GM18873 (cell line): Measurements from ENCODE around the gene LRRC41.
"Not testable (repeated sequence)": the region's sequence is repeated elsewhere in the genome, so short reads cannot be mapped to it uniquely, and the experiment has no call there.

Source experiments
- ATAC-seq: cut with Tn5 transposase; IDR thresholded peaks from one replicate; pipeline ENCODE4 v1.9.1; 2021; ENCODE audit warnings: mild to moderate bottlenecking, moderate library complexity, moderate number of reproducible peaks; ENCODE audit not compliant: unreplicated experiment, low FRiP score

The LRRC41 gene

GRCh38 chr1:46325285-46326076, 22.1 kb upstream of the LRRC41 start:
- ATAC-seq: peak; percentile 61

DNA sequence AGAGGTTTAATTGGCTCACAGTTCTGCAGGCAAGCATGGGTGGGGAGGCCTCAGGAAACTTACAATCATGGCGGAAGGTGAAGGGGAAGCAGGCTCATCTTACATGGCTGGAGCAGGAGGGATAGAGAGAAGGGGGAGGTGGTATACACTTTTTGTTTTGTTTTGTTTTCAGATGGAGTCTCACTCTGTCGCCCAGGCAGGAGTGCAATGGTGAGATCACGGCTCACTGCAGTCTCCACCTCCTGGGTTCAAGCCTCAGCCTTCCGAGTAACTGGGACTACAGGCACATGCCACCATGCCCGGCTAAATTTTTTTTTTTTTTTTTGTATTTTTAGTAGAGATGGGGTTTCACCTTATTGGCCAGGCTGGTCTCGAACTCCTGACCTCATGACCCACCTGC, 18.8 kb upstream of the LRRC41 start:
- ATAC-seq: not testable (repeated sequence)

DNA sequence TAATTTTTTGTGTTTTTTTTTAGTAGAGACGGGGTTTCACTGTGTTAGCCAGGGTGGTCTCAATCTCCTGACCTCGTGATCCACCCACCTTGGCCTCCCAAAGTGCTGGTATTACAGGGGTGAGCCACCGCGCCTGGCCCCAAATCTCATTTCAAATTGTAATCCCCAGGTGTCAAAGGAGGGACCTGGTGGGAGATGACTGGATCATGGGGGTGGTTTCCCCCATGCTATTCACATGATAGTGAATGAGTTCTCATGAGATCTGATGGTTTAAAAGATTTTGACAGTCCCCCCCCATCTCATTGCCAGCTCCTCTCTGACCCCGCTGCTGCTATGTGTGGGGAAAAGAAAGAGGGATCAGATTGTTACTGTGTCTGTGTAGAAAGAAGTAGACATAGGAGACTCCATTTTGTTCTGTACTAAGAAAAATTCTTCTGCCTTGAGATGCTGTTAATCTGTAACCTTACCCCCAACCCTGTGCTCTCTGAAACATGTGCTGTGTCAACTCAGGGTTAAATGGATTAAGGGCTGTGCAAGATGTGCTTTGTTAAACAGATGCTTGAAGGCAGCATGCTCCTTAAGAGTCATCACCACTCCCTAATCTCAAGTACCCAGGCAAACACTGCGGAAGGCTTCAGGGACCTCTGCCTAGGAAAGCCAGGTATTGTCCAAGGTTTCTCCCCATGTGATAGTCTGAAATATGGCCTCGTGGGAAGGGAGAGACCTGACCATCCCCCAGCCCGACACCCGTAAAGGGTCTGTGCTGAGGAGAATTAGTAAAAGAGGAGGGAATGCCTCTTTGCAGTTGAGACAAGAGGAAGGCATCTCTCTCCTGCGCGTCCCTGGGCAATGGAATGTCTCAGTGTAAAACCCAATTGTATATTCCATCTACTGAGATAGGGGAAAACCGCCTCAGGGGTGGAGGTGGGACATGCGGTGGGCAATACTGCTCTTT, 16.8 kb upstream of the LRRC41 start:
- not testable (repeated sequence) for ATAC-seq

DNA sequence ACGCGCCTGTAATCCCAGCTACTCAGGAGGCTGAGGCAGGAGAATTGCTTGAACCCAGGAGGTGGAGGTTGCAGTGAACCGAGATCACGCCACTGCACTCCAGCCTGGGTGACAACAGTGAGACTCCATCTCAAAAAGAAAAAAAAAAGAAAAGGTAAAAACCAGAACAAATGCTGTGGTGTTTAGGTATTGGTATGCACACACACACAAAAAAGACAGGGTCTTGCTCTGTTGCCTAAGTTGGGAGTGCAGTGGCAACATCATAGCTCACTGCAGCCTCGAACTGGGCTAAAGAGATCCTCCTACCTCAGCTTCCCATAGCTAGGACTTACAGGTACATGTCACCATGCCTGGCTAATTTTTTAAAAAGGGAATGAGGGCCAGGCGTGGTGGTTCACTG, 15.9 kb upstream of the LRRC41 start:
- ATAC-seq: not testable (repeated sequence)

DNA sequence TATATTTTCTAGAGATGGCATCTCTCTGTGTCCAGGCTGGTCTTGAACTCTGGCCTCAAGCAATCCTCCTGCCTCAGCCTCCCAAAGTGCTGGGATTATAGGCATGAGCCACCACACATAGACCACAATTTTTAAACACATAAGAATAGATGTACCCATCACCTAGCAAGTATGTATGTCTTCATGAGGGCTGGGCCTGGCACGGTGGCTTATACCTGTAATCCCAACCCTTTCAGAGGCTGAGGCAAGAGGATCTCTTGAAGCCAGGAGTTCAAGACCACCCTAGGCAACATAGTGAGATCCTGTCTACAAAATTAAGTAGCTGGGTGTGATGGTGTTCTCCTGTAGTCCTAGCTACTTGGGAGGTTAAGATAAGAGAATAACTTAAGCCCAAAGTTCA, 13.9 kb upstream of the LRRC41 start:
- no peak for ATAC-seq

DNA sequence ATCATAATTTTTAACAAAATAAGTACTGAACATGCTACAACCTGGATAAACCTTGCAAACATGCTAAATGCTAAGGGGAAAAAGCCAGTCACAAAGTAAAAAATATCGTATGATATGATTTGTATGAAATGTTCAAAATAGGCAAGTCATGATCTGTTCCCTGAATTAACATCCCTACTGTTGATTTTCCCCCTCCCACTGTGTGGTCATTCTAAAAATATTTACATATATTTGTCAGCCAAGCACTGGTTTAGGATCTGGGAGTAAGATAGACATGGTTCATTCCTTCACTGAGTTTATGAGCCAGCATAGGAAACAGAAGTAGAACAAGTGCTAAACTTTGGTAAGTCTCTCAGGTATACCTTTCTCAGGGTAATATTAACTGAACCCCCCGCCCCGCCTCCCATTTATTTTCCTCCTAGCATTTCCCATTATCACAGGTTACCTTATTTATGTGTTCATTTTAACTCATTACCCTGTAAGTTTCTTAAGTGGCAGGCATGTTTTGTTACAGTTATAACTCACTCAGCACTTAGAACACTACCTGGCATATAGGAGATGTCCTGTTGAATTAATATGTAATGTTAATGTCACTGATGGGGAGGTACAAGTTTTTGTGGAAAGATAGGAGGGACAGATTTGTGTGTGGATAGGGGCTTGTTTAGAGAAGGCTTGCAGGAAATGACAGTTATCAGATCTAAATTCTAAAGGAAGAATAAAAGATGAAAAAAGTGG, 12.4 kb upstream of the LRRC41 start:
- ATAC-seq: no peak

DNA sequence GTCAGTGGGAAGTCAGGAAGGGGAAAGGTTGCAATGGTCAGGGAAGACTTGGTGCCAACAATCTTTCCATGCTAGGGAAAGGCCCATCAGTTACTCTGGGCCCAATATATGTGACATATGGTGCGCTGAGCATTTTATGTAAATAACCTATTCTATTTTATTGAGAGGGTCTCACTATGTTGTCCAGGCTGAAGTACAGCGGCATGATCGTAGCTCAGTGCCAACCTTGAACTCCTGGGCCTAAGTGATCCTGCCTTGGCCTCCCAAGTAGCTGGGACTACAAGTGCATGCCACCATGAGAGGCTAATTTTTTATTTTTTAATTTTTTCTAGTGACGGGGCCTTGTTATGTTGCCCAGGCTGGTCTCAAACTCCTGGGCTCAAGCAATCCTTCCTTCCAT, 6.9 kb upstream of the LRRC41 start:
- no peak for ATAC-seq

DNA sequence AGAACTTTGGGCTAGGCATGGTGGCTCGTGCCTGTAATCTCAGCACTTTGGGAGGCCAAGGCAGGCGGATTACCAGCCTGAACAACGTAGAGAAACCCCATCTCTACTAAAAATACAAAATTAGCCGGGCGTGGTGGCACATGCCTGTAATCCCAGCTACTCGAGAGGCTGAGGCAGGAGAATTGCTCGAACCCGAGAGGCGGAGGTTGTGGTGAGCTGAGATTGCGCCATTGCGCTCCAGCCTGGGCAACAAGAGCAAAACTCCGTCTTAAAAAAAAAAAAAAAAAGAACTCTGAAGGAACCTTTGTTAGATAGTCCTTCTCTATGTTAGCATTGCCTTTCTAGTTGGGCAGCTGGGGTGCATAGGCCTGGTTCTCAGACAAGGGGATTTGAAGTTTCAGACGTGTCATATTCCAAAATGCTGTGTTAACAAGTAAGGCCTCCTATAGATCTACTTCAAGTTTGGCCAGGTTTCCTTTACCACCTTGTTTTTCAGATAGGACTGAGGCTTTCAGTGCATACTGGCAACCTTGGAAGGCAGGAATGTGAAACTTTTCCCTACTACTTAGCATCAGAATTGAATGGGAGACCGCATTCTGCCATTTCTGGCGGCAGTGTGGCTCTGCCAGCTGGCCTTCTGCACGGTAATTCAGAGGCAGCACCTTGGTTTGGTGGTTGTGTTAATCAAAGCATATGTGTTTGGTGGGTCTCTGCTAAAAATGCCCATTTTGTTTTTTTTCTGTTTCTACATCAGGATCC, 6.2 kb upstream of the LRRC41 start:
- no peak for ATAC-seq

DNA sequence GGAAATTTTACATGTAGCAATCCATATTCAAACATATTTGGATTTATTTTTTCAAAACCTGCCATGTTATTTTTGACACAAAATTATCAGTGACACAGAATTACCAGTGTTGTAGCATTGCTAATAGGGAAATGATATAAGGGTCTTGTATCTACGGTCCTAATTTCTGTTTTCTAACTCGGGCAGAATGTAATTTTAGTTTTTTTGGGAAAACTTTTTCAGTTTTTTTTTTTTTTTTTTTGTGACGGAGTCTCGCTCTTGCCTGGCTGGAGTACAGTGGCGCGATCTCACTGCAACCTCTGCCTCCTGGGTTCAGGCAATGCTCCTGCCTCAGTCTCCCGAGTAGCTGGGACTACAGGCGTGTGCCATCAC, 2.7 kb upstream of the LRRC41 start:
- ATAC-seq: no peak

DNA sequence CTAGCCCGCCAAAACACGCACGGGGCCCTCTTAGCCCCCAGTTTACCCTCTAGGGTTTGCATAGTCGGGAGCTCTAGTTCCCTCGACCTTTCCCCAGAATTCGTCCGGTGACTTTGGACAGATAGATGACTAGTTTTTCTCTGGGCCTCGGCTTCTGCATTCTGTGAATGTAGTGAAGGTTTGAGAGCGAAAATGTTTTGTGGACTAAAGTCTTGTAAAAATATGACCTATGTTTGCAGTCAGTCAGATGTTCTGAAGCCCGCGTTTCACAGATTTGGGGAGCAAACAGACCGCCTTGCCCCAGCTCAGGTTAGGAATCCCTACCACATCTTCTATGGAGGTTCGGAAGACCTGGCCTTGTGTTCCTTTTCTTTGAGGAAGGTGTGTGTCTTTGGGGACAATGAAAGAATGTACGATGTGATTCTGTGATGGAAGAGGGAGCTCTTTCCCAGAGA, 483 bp upstream of the LRRC41 start:
- no peak for ATAC-seq

DNA sequence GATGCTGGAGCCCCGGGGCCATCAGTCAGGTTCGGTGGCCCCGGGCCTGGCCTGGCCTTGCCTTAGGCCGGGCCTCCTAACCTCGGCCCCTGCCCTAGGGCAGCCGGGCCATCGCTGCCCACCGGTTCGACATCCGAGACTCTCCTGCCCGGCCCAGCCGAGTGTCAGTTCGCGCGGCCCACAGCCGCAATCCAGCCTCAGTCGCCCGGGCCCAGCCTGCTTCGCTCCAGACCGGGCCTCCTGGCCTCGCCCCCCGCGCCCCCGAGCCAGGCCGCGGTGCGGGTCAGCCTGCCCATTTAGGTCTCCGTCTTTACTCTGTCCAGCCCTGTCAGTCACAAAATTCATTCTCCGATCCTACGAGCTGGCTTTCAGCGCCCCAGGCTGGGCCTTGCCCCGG, 777 bp downstream of the LRRC41 start:
- peak; percentile 8 for ATAC-seq

- ATAC-seq: no peak
Observed at GRCh38 chr1:46301808-46302640, 1.4 kb downstream of the LRRC41 start.

DNA sequence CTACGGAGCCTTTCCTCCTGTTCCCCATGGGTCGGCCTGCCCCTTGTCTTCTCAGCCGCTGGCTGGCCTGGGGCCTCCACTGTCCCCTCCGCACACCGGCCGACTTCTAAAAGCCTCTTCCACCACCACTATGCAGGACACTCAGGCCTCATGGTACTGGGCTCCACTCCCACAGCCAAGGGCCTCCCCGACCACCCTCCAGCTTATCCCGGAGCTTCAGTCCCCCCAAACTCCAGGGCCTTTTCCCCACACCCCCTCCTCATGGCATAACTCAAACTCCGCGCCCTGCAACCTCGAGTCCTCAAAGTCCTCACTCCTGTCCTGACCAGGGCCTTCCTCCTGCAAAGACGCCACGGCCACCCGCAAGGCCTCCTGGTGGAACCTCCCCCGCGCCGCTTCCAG, 2.0 kb downstream of the LRRC41 start:
- no peak for ATAC-seq

DNA sequence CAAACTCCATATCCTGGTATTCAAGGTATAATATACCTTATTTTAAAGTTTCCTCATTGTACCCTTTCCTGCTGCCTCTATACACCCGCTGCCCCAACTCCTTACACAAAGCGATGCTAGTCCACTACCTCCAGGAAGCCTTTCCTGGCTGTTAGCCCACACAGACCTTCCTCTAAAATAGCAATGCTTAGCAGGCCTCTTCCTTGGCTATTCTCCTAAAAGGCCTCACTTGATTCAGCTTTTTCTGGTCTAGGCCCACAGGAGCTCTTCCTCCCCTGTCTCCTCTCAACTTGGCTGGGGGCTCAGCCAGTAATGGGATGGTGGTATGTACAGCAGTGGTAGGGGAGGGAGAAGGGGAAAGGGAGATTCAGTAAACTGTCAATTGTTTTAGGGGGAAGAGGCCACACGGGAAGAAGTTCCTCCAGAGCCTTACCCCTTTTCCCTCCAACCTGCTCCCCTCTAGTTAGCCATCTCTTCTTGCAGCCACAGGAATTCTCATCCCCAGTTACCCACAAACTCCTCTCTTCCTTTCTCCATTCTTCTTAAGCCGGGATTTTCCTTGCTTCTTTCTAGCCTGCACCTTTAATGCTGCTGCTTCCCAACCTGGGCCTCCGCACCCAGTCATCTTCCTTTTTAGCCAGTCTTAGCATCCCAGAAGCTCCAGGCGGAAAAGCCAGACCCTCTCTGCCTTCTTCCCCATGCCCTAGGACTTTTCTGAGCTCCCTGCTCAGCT, 2.6 kb downstream of the LRRC41 start:
- no peak for ATAC-seq

DNA sequence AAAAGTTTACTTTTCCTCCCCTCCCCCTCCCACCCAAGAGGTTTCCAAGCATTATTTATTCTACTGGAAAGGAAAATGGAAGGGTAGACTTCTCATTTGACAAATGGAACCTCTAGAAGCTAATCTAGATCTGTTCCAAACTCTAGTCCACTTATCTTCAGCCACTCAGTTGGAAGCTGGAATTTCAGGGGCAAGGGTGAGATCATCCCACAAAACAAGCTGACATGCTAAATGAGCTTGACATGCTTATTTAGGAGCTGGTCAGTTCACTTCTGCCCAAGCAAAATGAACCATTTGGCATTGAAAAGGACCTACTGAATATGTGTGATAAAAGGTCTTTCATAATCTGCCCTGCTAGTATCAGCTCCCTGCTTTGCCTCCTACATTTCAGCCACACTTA, 5.0 kb downstream of the LRRC41 start:
- ATAC-seq: no peak

DNA sequence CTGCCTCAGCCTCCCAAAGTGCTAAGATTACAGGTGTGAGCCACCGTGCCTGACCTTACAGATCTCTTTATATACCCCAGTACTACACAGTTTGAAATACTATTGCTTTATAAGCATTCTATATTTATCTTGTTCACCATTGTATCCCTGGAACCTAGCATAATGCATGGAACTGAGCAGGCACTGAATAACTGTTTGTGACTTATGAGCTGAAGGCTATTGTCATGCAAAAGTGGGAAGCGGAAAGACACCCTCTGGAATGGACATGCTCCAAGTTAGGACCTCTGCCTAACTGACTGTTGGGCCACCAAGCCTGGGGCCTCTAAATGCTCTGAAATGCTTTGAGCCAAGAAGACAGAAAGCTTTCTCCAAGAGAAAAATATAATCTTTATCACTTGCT, 8.1 kb downstream of the LRRC41 start:
- ATAC-seq: no peak

DNA sequence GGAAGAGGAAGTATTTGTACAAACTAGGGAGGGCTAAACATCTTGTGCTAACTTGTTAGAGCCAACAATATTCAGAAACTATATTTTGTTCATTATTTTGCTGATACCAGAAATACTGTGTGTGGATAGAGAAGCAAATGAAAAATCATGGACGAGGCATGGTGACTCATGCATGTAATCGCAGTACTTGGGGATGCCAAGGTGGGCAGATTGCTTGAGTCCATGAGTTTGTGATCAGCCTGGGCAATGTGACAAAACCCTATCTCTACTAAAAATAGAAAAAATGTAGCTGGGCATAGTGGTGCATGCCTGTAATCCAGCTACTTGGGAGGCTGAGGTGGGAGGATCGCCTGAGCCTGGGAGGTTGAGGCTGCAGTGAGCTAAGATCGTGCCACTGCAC, 13.4 kb downstream of the LRRC41 start:
- no peak for ATAC-seq

DNA sequence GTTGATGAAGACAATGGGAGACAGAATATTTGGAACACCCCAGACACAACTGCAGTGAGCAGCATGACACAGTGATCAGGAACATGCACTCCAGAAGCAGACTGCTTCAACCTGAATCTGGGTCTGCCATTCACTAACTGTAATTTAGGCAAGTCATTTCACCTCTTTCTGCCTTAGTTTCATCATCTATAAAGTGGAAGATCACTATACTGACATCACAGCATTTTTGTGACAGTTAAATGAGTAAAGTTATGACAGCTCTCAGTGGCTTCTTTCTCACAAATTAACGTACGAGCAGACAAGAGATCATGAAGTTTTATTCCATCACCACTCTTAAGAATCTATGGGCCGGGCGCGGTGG, 14.3 kb downstream of the LRRC41 start:
- ATAC-seq: no peak
